Peyer's patch (tissue), 4 donors: ENCODE data around the gene SEPTIN7. TPM values are rescaled to one million over a fixed set of nuclear protein-coding genes. Genes with fewer than 3 reads are reported as not detected.

ENCODE experiments used
- DNase-seq, 3 donors: peaks; one replicate each; pipeline ENCODE4 v3.0.0-alpha.2; 2017 to 2019
- H3K27ac ChIP-seq, 4 donors: fragments of 200-600 bp; sonication (generic); one replicate each; pipeline ENCODE4 v1.5.1; 2016 to 2019
- H3K27me3 ChIP-seq, 2 donors: fragments of 200-600 bp; sonication (generic); one replicate each; pipeline ENCODE4 v1.5.1; 2019
- H3K36me3 ChIP-seq, 3 donors: fragments of 200-600 bp; sonication (generic); one replicate each; pipeline ENCODE4 v1.5.1; 2016 to 2019
- H3K4me1 ChIP-seq, 4 donors: fragments of 200-600 bp; sonication (generic); one replicate each; pipeline ENCODE4 v1.5.1; 2016 to 2019
- H3K4me3 ChIP-seq, 4 donors: fragments of 200-600 bp; sonication (generic); 1 replicate in 3 of 4; 2 replicates in 1 of 4; pipeline ENCODE4 v1.5.1; 2016 to 2019; ENCODE audit warnings: mild to moderate bottlenecking in 1 of 4
- H3K9me3 ChIP-seq, 4 donors: fragments of 200-600 bp; sonication (generic); one replicate each; pipeline ENCODE4 v1.5.1; 2016 to 2019; ENCODE audit warnings: mild to moderate bottlenecking in 1 of 4
- POLR2A ChIP-seq, 2 donors: fragments of 450-650 bp; IDR thresholded peaks; one replicate each; pipeline ENCODE4 v1.5.1; 2017; ENCODE audit warnings: antibody characterized with exemption in 2 of 2, mild to moderate bottlenecking in 2 of 2, moderate library complexity in 2 of 2
- total RNA-seq, 4 donors: library from RNA; depleted of rRNA; stranded (reverse); fragments of >200 nt; gene quantifications; one replicate each; pipeline ENCODE4 v1.1.0, GENCODE V29; 2016
- TF ChIP-seq, protein P1 (sequence below), 6 experiments: fragments of 450-650 bp in 4 of 6; fragments of 200-600 bp in 2 of 6; sonication (generic) in 1 of 6; IDR thresholded peaks; one replicate each; pipeline ENCODE4 v1.5.1; 2017 to 2019; ENCODE audit warnings: antibody characterized with exemption in 6 of 6, mild to moderate bottlenecking in 3 of 6, moderate library complexity in 1 of 6

SEPTIN7 gene
- total RNA-seq, 4 donors from 2014 or later, result 47.0 to 163 (median 70.7) TPM

DNA sequence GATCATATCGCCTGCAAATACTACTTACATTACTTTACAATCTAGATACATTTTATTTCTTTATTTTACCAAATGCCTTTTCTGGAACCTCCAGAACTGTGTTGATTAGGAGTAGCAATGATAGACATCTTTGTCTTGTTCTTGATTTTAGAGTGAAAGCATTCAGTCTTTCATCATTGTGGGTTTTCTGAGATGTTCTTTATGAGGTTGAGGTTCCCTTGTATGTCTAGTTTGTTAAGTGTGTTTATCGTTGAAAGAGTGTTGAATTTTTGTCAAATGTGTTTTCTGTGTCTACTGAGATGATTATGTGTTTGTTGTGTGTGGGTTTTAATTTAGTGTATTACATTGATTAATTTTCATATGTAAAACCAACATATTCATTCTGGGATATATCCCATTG lies 17.1 kb downstream of the SEPTIN7 start:
- Histone ChIP-seq H3K4me1 (peaks cover 0 to 8% (median 2%) of the 10 kb centered on the region in 4 donors), H3K36me3 (no peaks in the 10 kb centered on the region), H3K9me3 (no peaks in the 10 kb centered on the region), H3K4me3 (no peak overlapping the region), H3K27ac (no peak overlapping the region), H3K27me3 (no peaks in the 10 kb centered on the region)
- TF ChIP-seq POLR2A (IDR thresholded peaks at IDR 0.05), result no peak
- TF ChIP-seq, protein P1, sequence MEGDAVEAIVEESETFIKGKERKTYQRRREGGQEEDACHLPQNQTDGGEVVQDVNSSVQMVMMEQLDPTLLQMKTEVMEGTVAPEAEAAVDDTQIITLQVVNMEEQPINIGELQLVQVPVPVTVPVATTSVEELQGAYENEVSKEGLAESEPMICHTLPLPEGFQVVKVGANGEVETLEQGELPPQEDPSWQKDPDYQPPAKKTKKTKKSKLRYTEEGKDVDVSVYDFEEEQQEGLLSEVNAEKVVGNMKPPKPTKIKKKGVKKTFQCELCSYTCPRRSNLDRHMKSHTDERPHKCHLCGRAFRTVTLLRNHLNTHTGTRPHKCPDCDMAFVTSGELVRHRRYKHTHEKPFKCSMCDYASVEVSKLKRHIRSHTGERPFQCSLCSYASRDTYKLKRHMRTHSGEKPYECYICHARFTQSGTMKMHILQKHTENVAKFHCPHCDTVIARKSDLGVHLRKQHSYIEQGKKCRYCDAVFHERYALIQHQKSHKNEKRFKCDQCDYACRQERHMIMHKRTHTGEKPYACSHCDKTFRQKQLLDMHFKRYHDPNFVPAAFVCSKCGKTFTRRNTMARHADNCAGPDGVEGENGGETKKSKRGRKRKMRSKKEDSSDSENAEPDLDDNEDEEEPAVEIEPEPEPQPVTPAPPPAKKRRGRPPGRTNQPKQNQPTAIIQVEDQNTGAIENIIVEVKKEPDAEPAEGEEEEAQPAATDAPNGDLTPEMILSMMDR (IDR thresholded peaks at IDR 0.05), result no peak
- no peak for DNase-seq

- Histone ChIP-seq H3K27me3 (no peaks in the 10 kb centered on the region), H3K4me3 (no peak overlapping the region), H3K4me1 (peaks cover 0 to 2% (median 0%) of the 10 kb centered on the region in 4 donors), H3K9me3 (no peaks in the 10 kb centered on the region), H3K36me3 (no peaks in the 10 kb centered on the region), H3K27ac (no peak overlapping the region)
- DNase-seq, result no peak
- TF ChIP-seq, protein P1 (IDR thresholded peaks at IDR 0.05), result no peak
- TF ChIP-seq POLR2A (IDR thresholded peaks at IDR 0.05), result no peak
These were observed 17.7 kb downstream of the SEPTIN7 start for GRCh38 chr7:35818513-35818912.

- Histone ChIP-seq H3K27ac (no peak overlapping the region), H3K27me3 (no peaks in the 10 kb centered on the region), H3K4me3 (no peak overlapping the region), H3K4me1 (no peaks in the 10 kb centered on the region), H3K36me3 (no peaks in the 10 kb centered on the region), H3K9me3 (no peaks in the 10 kb centered on the region)
- DNase-seq, result no peak
- TF ChIP-seq POLR2A (IDR thresholded peaks at IDR 0.05), result no peak
- TF ChIP-seq, protein P1 (IDR thresholded peaks at IDR 0.05), result no peak
These were observed 18.5 kb downstream of the SEPTIN7 start for GRCh38 chr7:35819310-35819709.

GRCh38 chr7:35819954-35820703 lies 19.3 kb downstream of the SEPTIN7 start:
- DNase-seq, result no peak
- no peaks in the 10 kb centered on the region for H3K27me3 ChIP-seq
- H3K27ac ChIP-seq, result no peak overlapping the region
- peaks cover 0 to under 1% (median 0%) of the 10 kb centered on the region in 4 donors for H3K4me1 ChIP-seq
- H3K36me3 ChIP-seq, result no peaks in the 10 kb centered on the region
- no peak overlapping the region for H3K4me3 ChIP-seq
- TF ChIP-seq POLR2A (IDR thresholded peaks at IDR 0.05), result no peak
- TF ChIP-seq, protein P1 (IDR thresholded peaks at IDR 0.05), result no peak
- no peaks in the 10 kb centered on the region for H3K9me3 ChIP-seq

DNA sequence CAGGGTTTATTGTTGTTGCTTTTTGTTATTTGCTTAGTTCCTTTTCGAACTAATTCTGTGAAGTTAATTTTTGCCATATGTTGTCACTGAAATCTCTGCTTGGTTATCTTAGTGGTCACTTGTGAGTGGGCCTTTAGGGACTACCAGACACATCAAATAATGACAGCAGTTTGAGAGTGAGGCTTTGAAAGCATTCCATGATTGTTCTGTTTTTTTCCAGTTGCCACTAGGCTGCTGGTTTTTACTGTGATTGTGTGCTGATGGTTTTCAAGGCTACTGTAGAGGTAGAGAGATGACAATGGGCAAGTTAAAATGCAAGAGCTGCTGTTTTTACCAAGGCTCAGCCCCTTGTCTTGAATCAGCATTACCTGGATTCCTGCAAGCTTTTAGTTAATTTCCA lies 20.0 kb downstream of the SEPTIN7 start:
- no peak for TF ChIP-seq POLR2A (IDR thresholded peaks at IDR 0.05)
- TF ChIP-seq, protein P1 (IDR thresholded peaks at IDR 0.05), result no peak
- Histone ChIP-seq H3K36me3 (no peaks in the 10 kb centered on the region), H3K27ac (no peak overlapping the region), H3K4me3 (no peak overlapping the region), H3K9me3 (no peaks in the 10 kb centered on the region), H3K4me1 (peaks cover 0 to 5% (median 0%) of the 10 kb centered on the region in 4 donors), H3K27me3 (no peaks in the 10 kb centered on the region)
- DNase-seq, result no peak
